GM12891 (cell line): Measurements from ENCODE around the gene PRDM16.

Source experiments
- POLR2A ChIP-seq: IDR thresholded peaks from 2 replicates; pipeline ENCODE4 v1.6.1; 2011; ENCODE audit warnings: low read depth, low read length, control low read depth
- POLR2AphosphoS5 ChIP-seq: IDR thresholded peaks from 2 replicates; pipeline ENCODE4 v1.6.1; 2011; ENCODE audit warnings: low read depth, low read length, control low read depth
- TAF1 ChIP-seq: IDR thresholded peaks from 2 replicates; pipeline ENCODE4 v1.6.1; 2011; ENCODE audit warnings: low read depth, low read length, control low read depth

GRCh38 chr1:3053366-3053980 is 15.5 kb upstream of the PRDM16 start:
- no peak for TF ChIP-seq POLR2AphosphoS5
- no peak for TF ChIP-seq POLR2A
- no peak for TF ChIP-seq TAF1
